H9 (cell line): ENCODE measurements around the gene GGNBP2. TPM values are rescaled to one million over a fixed set of nuclear protein-coding genes. Genes with fewer than 3 reads are reported as not detected.

ENCODE experiments used
- DNase-seq: peaks from one replicate; pipeline ENCODE4 v3.0.0-alpha.2; 2017
- H2AFZ ChIP-seq: one replicate; pipeline ENCODE4 v1.6.1; 2013; ENCODE audit warnings: mild to moderate bottlenecking, low read length, control low read depth, moderate library complexity
- H2AK5ac ChIP-seq: 2 replicates; pipeline ENCODE4 v1.6.1; 2013; ENCODE audit warnings: low read length, control low read depth, mixed read lengths; ENCODE audit not compliant: insufficient read length
- H2BK120ac ChIP-seq: one replicate; pipeline ENCODE4 v1.6.1; 2013; ENCODE audit warnings: low read depth, mild to moderate bottlenecking, low read length, control low read depth, inconsistent platforms; ENCODE audit not compliant: poor library complexity, severe bottlenecking
- H2BK12ac ChIP-seq: 2 replicates; pipeline ENCODE4 v1.6.1; 2013; ENCODE audit warnings: low read length, control low read depth, mixed read lengths, low read depth; ENCODE audit not compliant: insufficient read length
- H2BK15ac ChIP-seq: 2 replicates; pipeline ENCODE4 v1.6.1; 2013; ENCODE audit warnings: low read depth, low read length, control low read depth
- H2BK20ac ChIP-seq: one replicate; pipeline ENCODE4 v1.6.1; 2013; ENCODE audit warnings: low read depth, mild to moderate bottlenecking, low read length, control low read depth, inconsistent platforms; ENCODE audit not compliant: poor library complexity, severe bottlenecking
- H2BK5ac ChIP-seq: 2 replicates; pipeline ENCODE4 v1.6.1; 2013; ENCODE audit warnings: low read length, control low read depth, mixed read lengths; ENCODE audit not compliant: insufficient read length
- H3K14ac ChIP-seq: 2 replicates; pipeline ENCODE4 v1.6.1; 2013; ENCODE audit warnings: low read length, control low read depth; ENCODE audit not compliant: insufficient read depth
- H3K18ac ChIP-seq: 2 replicates; pipeline ENCODE4 v1.6.1; 2013; ENCODE audit warnings: low read depth, mild to moderate bottlenecking, mixed read lengths, low read length, control low read depth; ENCODE audit not compliant: insufficient read length
- H3K23ac ChIP-seq: 2 replicates; pipeline ENCODE4 v1.6.1; 2013; ENCODE audit warnings: low read length, control low read depth, mixed read lengths, low read depth; ENCODE audit not compliant: insufficient read length
- H3K23me2 ChIP-seq: 2 replicates; pipeline ENCODE4 v1.6.1; 2013; ENCODE audit warnings: low read depth, mild to moderate bottlenecking, mixed read lengths, low read length, control low read depth; ENCODE audit not compliant: insufficient read length, poor library complexity, severe bottlenecking
- H3K27ac ChIP-seq: 2 replicates; pipeline ENCODE4 v1.5.1; 2013; ENCODE audit warnings: low read length, control low read depth, mixed read lengths, low read depth; ENCODE audit not compliant: insufficient read length
- H3K27me3 ChIP-seq: 2 replicates; pipeline ENCODE4 v1.6.1; 2013; ENCODE audit warnings: low read length, control low read depth, inconsistent platforms; ENCODE audit not compliant: insufficient read depth
- H3K4ac ChIP-seq: 2 replicates; pipeline ENCODE4 v1.6.1; 2013; ENCODE audit warnings: low read depth, mild to moderate bottlenecking, control low read depth, inconsistent platforms, low read length, moderate library complexity
- H3K4me1 ChIP-seq: 2 replicates; pipeline ENCODE4 v1.6.1; 2013; ENCODE audit warnings: low read length, control low read depth, inconsistent platforms; ENCODE audit not compliant: insufficient read depth
- H3K4me2 ChIP-seq: 2 replicates; pipeline ENCODE4 v1.6.1; 2013; ENCODE audit warnings: low read length, control low read depth, mixed read lengths; ENCODE audit not compliant: insufficient read length, insufficient read depth
- H3K56ac ChIP-seq: 2 replicates; pipeline ENCODE4 v1.6.1; 2013; ENCODE audit warnings: low read depth, mild to moderate bottlenecking, mixed read lengths, low read length, control low read depth; ENCODE audit not compliant: insufficient read length
- H3K79me1 ChIP-seq: 2 replicates; pipeline ENCODE4 v1.6.1; 2013; ENCODE audit warnings: low read depth, mild to moderate bottlenecking, moderate library complexity, low read length, control low read depth, inconsistent platforms; ENCODE audit not compliant: insufficient read depth, poor library complexity, severe bottlenecking
- H3K79me2 ChIP-seq: 2 replicates; pipeline ENCODE4 v1.6.1; 2013; ENCODE audit warnings: low read length, control low read depth, inconsistent platforms; ENCODE audit not compliant: insufficient read depth
- H3K9ac ChIP-seq: 2 replicates; pipeline ENCODE4 v1.6.1; 2013; ENCODE audit warnings: low read length, control low read depth, mixed read lengths; ENCODE audit not compliant: insufficient read length; ENCODE audit errors: extremely low read depth
- H3K9me3 ChIP-seq: one replicate; pipeline ENCODE4 v1.6.1; 2013; ENCODE audit warnings: low read depth, low read length, inconsistent platforms; ENCODE audit not compliant: control insufficient read depth
- H3T11ph ChIP-seq: one replicate; pipeline ENCODE4 v1.6.1; 2013; ENCODE audit warnings: mild to moderate bottlenecking, low read length, control low read depth, inconsistent platforms
- H4K20me1 ChIP-seq: one replicate; pipeline ENCODE4 v1.6.1; 2013; ENCODE audit not compliant: control insufficient read depth, insufficient read length, insufficient read depth
- H4K5ac ChIP-seq: 2 replicates; pipeline ENCODE4 v1.6.1; 2013; ENCODE audit warnings: low read depth, mild to moderate bottlenecking, mixed read lengths, low read length, control low read depth; ENCODE audit not compliant: insufficient read length
- H4K8ac ChIP-seq: replicated peaks from 2 replicates; pipeline ENCODE4 v1.6.1; 2013; ENCODE audit warnings: low read length, control low read depth, mixed read lengths, low read depth; ENCODE audit not compliant: insufficient read length
- H4K91ac ChIP-seq: 2 replicates; pipeline ENCODE4 v1.6.1; 2013; ENCODE audit warnings: low read depth, mild to moderate bottlenecking, moderate library complexity, mixed read lengths, low read length, control low read depth; ENCODE audit not compliant: insufficient read length
- H3K27ac Mint-ChIP-seq, 3 experiments: 2 replicates in 2 of 3; 3 replicates in 1 of 3; pipeline ENCODE4 v1.8.0; 2020 to 2021; ENCODE audit warnings: mixed read lengths in 3 of 3, mild to moderate bottlenecking in 1 of 3, moderate library complexity in 1 of 3
- H3K27me3 Mint-ChIP-seq: 2 replicates; pipeline ENCODE4 v1.8.0; 2021; ENCODE audit warnings: low read depth, mild to moderate bottlenecking, moderate library complexity, mixed read lengths
- H3K36me3 Mint-ChIP-seq, 3 experiments: 2 replicates in 2 of 3; 3 replicates in 1 of 3; pipeline ENCODE4 v1.8.0; 2020 to 2021; ENCODE audit warnings: low read depth in 3 of 3, mixed read lengths in 3 of 3; ENCODE audit not compliant: insufficient read depth in 1 of 3
- H3K4me1 Mint-ChIP-seq, 2 experiments: 2 replicates each; pipeline ENCODE4 v1.8.0; 2020; ENCODE audit warnings: mixed read lengths in 2 of 2
- H3K4me3 Mint-ChIP-seq, 2 experiments: 2 replicates in 1 of 2; 3 replicates in 1 of 2; pipeline ENCODE4 v1.8.0; 2020 to 2021; ENCODE audit warnings: mild to moderate bottlenecking in 2 of 2, mixed read lengths in 2 of 2, moderate library complexity in 1 of 2
- H3K9me3 Mint-ChIP-seq, 2 experiments: 2 replicates in 1 of 2; 3 replicates in 1 of 2; pipeline ENCODE4 v1.8.0; 2020; ENCODE audit warnings: mild to moderate bottlenecking in 2 of 2, mixed read lengths in 2 of 2, moderate library complexity in 1 of 2
- CTCF ChIP-seq: fragments of 200-600 bp; sonication (generic); conservative IDR thresholded peaks from 3 replicates; pipeline ENCODE4 v1.8.0; 2021; ENCODE audit warnings: antibody characterized with exemption, mild to moderate bottlenecking
- WGBS: extraction: QIAGEN DNeasy Blood & Tissue Kit; methylation state at CpG from one replicate; pipeline ENCODE4 v1.1.7; 2013; ENCODE audit warnings: missing lambda C conversion rate, low lambda C conversion rate, mixed read lengths; ENCODE audit not compliant: insufficient read length; ENCODE audit errors: extremely low coverage; 5-methylcytosine and 5-hydroxymethylcytosine counted together
- total RNA-seq: library from RNA; stranded (reverse); gene quantifications from 2 replicates; pipeline ENCODE4 v1.2.1, GENCODE V29; 2021

The GGNBP2 gene
- total RNA-seq, 1 experiment from 2014 or later: 52.8 TPM

- Mint-ChIP-seq H3K4me1 (peaks cover 38 to 49% of the 10 kb centered on the region in 2 experiments), H3K36me3 (no peaks in the 10 kb centered on the region), H3K4me3 (no peak overlapping the region), H3K9me3 (no peaks in the 10 kb centered on the region), H3K27me3 (no peaks in the 10 kb centered on the region), H3K27ac (peak overlapping the region in 1 of 3 experiments; percentile 45; a peak in 1 of 7 replicates)
- H3K4me1 ChIP-seq: peaks cover 8% of the 10 kb centered on the region; the same call in 1 of the 2 replicates
- H2BK5ac ChIP-seq: no peak overlapping the region
- no peaks in the 10 kb centered on the region for H3K9me3 ChIP-seq
- no peak overlapping the region for H3T11ph ChIP-seq
- H3K14ac ChIP-seq: no peak overlapping the region; the same call in 1 of the 2 replicates
- H3K9ac ChIP-seq: no peak overlapping the region
- no peak overlapping the region for H3K27ac ChIP-seq
- no peak overlapping the region for H3K4me2 ChIP-seq
- DNase-seq: no peak
- H3K18ac ChIP-seq: no peak overlapping the region
- no peak overlapping the region for H3K4ac ChIP-seq
- no peaks in the 10 kb centered on the region for H3K27me3 ChIP-seq
- no peak overlapping the region for H4K5ac ChIP-seq
- no CpG with 5 or more reads among the region's 16 CpGs for WGBS
- no peak overlapping the region for H4K91ac ChIP-seq
- H3K23me2 ChIP-seq: no peaks in the 10 kb centered on the region
- no peak overlapping the region for H2BK20ac ChIP-seq
- H4K20me1 ChIP-seq: no peaks in the 10 kb centered on the region
- TF ChIP-seq CTCF: no peak
- no peak overlapping the region for H2BK12ac ChIP-seq
- H2AK5ac ChIP-seq: no peak overlapping the region
- no peaks in the 10 kb centered on the region for H3K79me2 ChIP-seq
- H3K56ac ChIP-seq: no peak overlapping the region
- H4K8ac ChIP-seq: no peak overlapping the region
- H2AFZ ChIP-seq: no peak overlapping the region
- H2BK15ac ChIP-seq: no peak overlapping the region
- H3K23ac ChIP-seq: no peak overlapping the region
- H2BK120ac ChIP-seq: no peak overlapping the region
- H3K79me1 ChIP-seq: no peaks in the 10 kb centered on the region
Measured at GRCh38 chr17:36616061-36617029, 71.6 kb downstream of the GGNBP2 start.
